Progenitor cell of endocrine pancreas (in vitro differentiated cells): Measurements from ENCODE around the gene PLEKHA3. TPM values are rescaled to one million over a fixed set of nuclear protein-coding genes. Genes with fewer than 3 reads are reported as not detected.

Experiments
- DNase-seq: peaks from one replicate; pipeline ENCODE4 v3.0.0; 2021; ENCODE audit warnings: low spot score; ENCODE audit not compliant: unreplicated experiment
- H3K27ac Mint-ChIP-seq: 2 replicates; pipeline ENCODE4 v1.8.0; 2021; ENCODE audit warnings: mild to moderate bottlenecking, moderate library complexity, mixed read lengths
- H3K27me3 Mint-ChIP-seq: 2 replicates; pipeline ENCODE4 v1.8.0; 2021; ENCODE audit warnings: mixed read lengths
- H3K36me3 Mint-ChIP-seq: 2 replicates; pipeline ENCODE4 v1.8.0; 2022; ENCODE audit warnings: mixed read lengths; ENCODE audit not compliant: insufficient read depth
- H3K4me1 Mint-ChIP-seq: 2 replicates; pipeline ENCODE4 v1.8.0; 2021; ENCODE audit warnings: low read depth, mixed read lengths
- H3K4me3 Mint-ChIP-seq: 2 replicates; pipeline ENCODE4 v1.8.0; 2021; ENCODE audit warnings: low read depth, mild to moderate bottlenecking, moderate library complexity, mixed read lengths
- H3K9me3 Mint-ChIP-seq: 2 replicates; pipeline ENCODE4 v1.8.0; 2021; ENCODE audit warnings: low read depth, mixed read lengths
- CTCF ChIP-seq: fragments of 200-600 bp; sonication (generic); IDR thresholded peaks from one replicate; pipeline ENCODE4 v1.5.0; 2021; ENCODE audit warnings: antibody characterized with exemption, mild to moderate bottlenecking; ENCODE audit not compliant: unreplicated experiment
- total RNA-seq: library from RNA; stranded (reverse); gene quantifications from 2 replicates; pipeline ENCODE4 v1.2.1, GENCODE V29; 2021

PLEKHA3 gene
- total RNA-seq, 1 donor from 2014 or later, result 31.0 TPM

- no peaks in the 10 kb centered on the region for H3K27me3 Mint-ChIP-seq
- peaks cover 7% of the 10 kb centered on the region for H3K36me3 Mint-ChIP-seq
- no peak for TF ChIP-seq CTCF
Measured at GRCh38 chr2:178506101-178506500, 25.8 kb downstream of the PLEKHA3 start.

GRCh38 chr2:178506524-178506923, 26.3 kb downstream of the PLEKHA3 start:
- no peak for TF ChIP-seq CTCF
- peaks cover 1% of the 10 kb centered on the region for H3K4me1 Mint-ChIP-seq
- H3K27me3 Mint-ChIP-seq, result no peaks in the 10 kb centered on the region
- peaks cover 7% of the 10 kb centered on the region for H3K36me3 Mint-ChIP-seq
- no peak for DNase-seq
- H3K9me3 Mint-ChIP-seq, result no peaks in the 10 kb centered on the region
- no peak overlapping the region for H3K27ac Mint-ChIP-seq
- no peak overlapping the region for H3K4me3 Mint-ChIP-seq

More at GRCh38 chr2:178506101-178506500, 25.8 kb downstream of the PLEKHA3 start:
- Mint-ChIP-seq H3K4me1 (peaks cover 1% of the 10 kb centered on the region), H3K27ac (no peak overlapping the region), H3K9me3 (no peaks in the 10 kb centered on the region), H3K4me3 (no peak overlapping the region)
- no peak for DNase-seq

GRCh38 chr2:178506949-178507348, 26.7 kb downstream of the PLEKHA3 start:
- H3K9me3 Mint-ChIP-seq, result no peaks in the 10 kb centered on the region
- DNase-seq, result no peak
- no peaks in the 10 kb centered on the region for H3K27me3 Mint-ChIP-seq
- H3K27ac Mint-ChIP-seq, result no peak overlapping the region
- no peak for TF ChIP-seq CTCF
- peaks cover 1% of the 10 kb centered on the region for H3K4me1 Mint-ChIP-seq
- H3K4me3 Mint-ChIP-seq, result no peak overlapping the region
- H3K36me3 Mint-ChIP-seq, result peaks cover 5% of the 10 kb centered on the region

- Mint-ChIP-seq H3K4me3 (no peak overlapping the region), H3K4me1 (peaks cover 1% of the 10 kb centered on the region), H3K27ac (peak overlapping the region; percentile 54), H3K27me3 (no peaks in the 10 kb centered on the region), H3K36me3 (peaks cover 4% of the 10 kb centered on the region), H3K9me3 (no peaks in the 10 kb centered on the region)
- TF ChIP-seq CTCF, result no peak
- no peak for DNase-seq
Measured at GRCh38 chr2:178508646-178509045, 28.4 kb downstream of the PLEKHA3 start.

GRCh38 chr2:178510384-178510783, 30.1 kb downstream of the PLEKHA3 start:
- H3K4me1 Mint-ChIP-seq, result peaks cover 1% of the 10 kb centered on the region
- no peak for TF ChIP-seq CTCF

More at GRCh38 chr2:178510384-178510783, 30.1 kb downstream of the PLEKHA3 start:
- Mint-ChIP-seq H3K27me3 (no peaks in the 10 kb centered on the region), H3K27ac (no peak overlapping the region), H3K36me3 (peaks cover 4% of the 10 kb centered on the region), H3K9me3 (no peaks in the 10 kb centered on the region), H3K4me3 (no peak overlapping the region)
- no peak for DNase-seq
